HG03354 (cell line): ENCODE results near the gene UBAC2.

Experiments used
- ATAC-seq: cut with Tn5 transposase; IDR thresholded peaks from one replicate; pipeline ENCODE4 v1.9.1; 2021; ENCODE audit warnings: mild to moderate bottlenecking; ENCODE audit not compliant: unreplicated experiment, poor library complexity, severe bottlenecking

The UBAC2 gene

GRCh38 chr13:99346335-99347042, 145.8 kb downstream of the UBAC2 start:
- ATAC-seq = no peak

- peak; percentile 14 for ATAC-seq
Observed at GRCh38 chr13:99347335-99347878, 146.8 kb downstream of the UBAC2 start.

GRCh38 chr13:99347911-99348451, 147.3 kb downstream of the UBAC2 start:
- peak; percentile 64 for ATAC-seq

GRCh38 chr13:99350191-99350590, 149.5 kb downstream of the UBAC2 start:
- ATAC-seq = no peak

GRCh38 chr13:99351772-99352171, 151.1 kb downstream of the UBAC2 start:
- ATAC-seq = no peak

- no peak for ATAC-seq
Observed at GRCh38 chr13:99352351-99353245, 151.9 kb downstream of the UBAC2 start.

- no peak for ATAC-seq
Observed at GRCh38 chr13:99353246-99353600, 152.6 kb downstream of the UBAC2 start.

GRCh38 chr13:99353836-99354235, 153.2 kb downstream of the UBAC2 start:
- ATAC-seq = no peak

- no peak for ATAC-seq
Observed at GRCh38 chr13:99354371-99354951, 153.8 kb downstream of the UBAC2 start.

- no peak for ATAC-seq
Observed at GRCh38 chr13:99355267-99356011, 154.8 kb downstream of the UBAC2 start.

GRCh38 chr13:99356012-99356261, 155.3 kb downstream of the UBAC2 start:
- peak; percentile 0 for ATAC-seq

GRCh38 chr13:99356262-99357091, 155.8 kb downstream of the UBAC2 start:
- ATAC-seq = peak; percentile 79

- ATAC-seq = peak; percentile 30
Observed at GRCh38 chr13:99357131-99357596, 156.5 kb downstream of the UBAC2 start.

- ATAC-seq = no peak
Observed at GRCh38 chr13:99357941-99358340, 157.3 kb downstream of the UBAC2 start.

GRCh38 chr13:99359528-99359927, 158.9 kb downstream of the UBAC2 start:
- no peak for ATAC-seq

- no peak for ATAC-seq
Observed at GRCh38 chr13:99360696-99361095, 160.0 kb downstream of the UBAC2 start.

GRCh38 chr13:99361197-99361596, 160.5 kb downstream of the UBAC2 start:
- ATAC-seq = no peak

GRCh38 chr13:99362362-99362761, 161.7 kb downstream of the UBAC2 start:
- ATAC-seq = no peak

GRCh38 chr13:99363391-99363790, 162.7 kb downstream of the UBAC2 start:
- no peak for ATAC-seq
